ENCODE data around the gene CEP95. TPM values are rescaled to one million over a fixed set of nuclear protein-coding genes. Genes with fewer than 3 reads are reported as not detected.

Gene CEP95
- total RNA-seq, 1 donor, result 26.3 TPM

- no peak for TF ChIP-seq CTCF (IDR thresholded peaks at IDR 0.05; ENCODE audit: insufficient read depth, low read depth, low read length)
- H3K4me3 ChIP-seq (ENCODE audit: low read depth, low read length), result no peak overlapping the region
- no peak for DNase-seq (ENCODE audit: low read depth)
Observed at GRCh38 chr17:64515829-64516228, 9.1 kb downstream of the CEP95 start.

DNA sequence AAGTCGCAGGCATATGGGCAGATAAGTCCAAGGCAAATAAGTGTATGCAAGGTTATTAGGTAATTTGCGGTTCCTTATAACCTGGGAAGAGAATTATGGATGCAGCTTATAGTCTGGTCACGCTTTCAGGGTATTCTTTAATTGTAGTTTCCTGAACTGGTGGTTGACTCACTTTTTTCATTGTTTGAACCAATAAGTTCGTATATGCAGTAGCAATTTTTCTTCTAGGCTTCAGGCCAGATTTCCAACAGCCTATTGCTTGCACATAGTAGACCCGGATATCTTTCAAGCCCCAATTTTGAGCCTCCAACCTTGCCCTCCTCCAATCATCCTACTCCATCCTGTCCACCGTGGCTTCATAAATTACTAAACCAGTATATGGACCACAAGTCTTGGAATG is 12.8 kb downstream of the CEP95 start:
- H3K4me3 ChIP-seq (ENCODE audit: low read depth, low read length), result no peak overlapping the region
- no peak for TF ChIP-seq CTCF (IDR thresholded peaks at IDR 0.05; ENCODE audit: insufficient read depth, low read depth, low read length)
- DNase-seq (ENCODE audit: low read depth), result no peak

DNA sequence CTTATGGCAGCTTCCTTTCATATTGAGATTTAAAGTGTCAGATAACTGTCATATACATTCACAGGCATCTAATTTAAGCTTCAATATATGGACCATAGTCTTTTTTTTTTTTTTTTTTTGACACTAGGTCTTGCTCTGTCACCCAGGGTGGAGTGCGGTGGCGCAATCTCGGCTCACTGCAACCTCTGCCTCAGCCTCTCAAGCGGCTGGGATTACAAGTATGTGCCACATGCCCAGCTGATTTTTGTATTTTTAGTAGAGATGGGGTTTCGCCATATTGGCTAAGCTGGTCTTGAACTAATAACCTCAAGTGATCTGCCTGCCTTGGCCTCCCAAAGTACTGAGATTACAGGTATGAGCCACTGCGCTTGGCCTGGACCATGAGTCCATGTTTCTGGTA is 13.6 kb downstream of the CEP95 start:
- TF ChIP-seq CTCF (IDR thresholded peaks at IDR 0.05; ENCODE audit: insufficient read depth, low read depth, low read length), result no peak
- no peak for DNase-seq (ENCODE audit: low read depth)
- no peak overlapping the region for H3K4me3 ChIP-seq (ENCODE audit: low read depth, low read length)

GRCh38 chr17:64527914-64528313 is 21.1 kb downstream of the CEP95 start:
- TF ChIP-seq CTCF (IDR thresholded peaks at IDR 0.05; ENCODE audit: insufficient read depth, low read depth, low read length), result no peak
- no peak overlapping the region for H3K4me3 ChIP-seq (ENCODE audit: low read depth, low read length)
- DNase-seq (ENCODE audit: low read depth), result no peak

- no peak for TF ChIP-seq CTCF (IDR thresholded peaks at IDR 0.05; ENCODE audit: insufficient read depth, low read depth, low read length)
- no peak overlapping the region for H3K4me3 ChIP-seq (ENCODE audit: low read depth, low read length)
- DNase-seq (ENCODE audit: low read depth), result no peak
Observed at GRCh38 chr17:64529221-64529620, 22.4 kb downstream of the CEP95 start.

GRCh38 chr17:64531955-64532371 is 25.2 kb downstream of the CEP95 start:
- no peak for DNase-seq (ENCODE audit: low read depth)
- no peak overlapping the region for H3K4me3 ChIP-seq (ENCODE audit: low read depth, low read length)
- TF ChIP-seq CTCF (IDR thresholded peaks at IDR 0.05; ENCODE audit: insufficient read depth, low read depth, low read length), result no peak

GRCh38 chr17:64532409-64532808 is 25.6 kb downstream of the CEP95 start:
- no peak overlapping the region for H3K4me3 ChIP-seq (ENCODE audit: low read depth, low read length)
- no peak for DNase-seq (ENCODE audit: low read depth)
- no peak for TF ChIP-seq CTCF (IDR thresholded peaks at IDR 0.05; ENCODE audit: insufficient read depth, low read depth, low read length)

Data from fibroblast of villous mesenchyme (primary cell).